ENCODE results near the gene RAB30.
"Not testable (repeated sequence)": the region's sequence is repeated elsewhere in the genome, so short reads cannot be mapped to it uniquely, and the experiment has no call there.

The RAB30 gene

DNA sequence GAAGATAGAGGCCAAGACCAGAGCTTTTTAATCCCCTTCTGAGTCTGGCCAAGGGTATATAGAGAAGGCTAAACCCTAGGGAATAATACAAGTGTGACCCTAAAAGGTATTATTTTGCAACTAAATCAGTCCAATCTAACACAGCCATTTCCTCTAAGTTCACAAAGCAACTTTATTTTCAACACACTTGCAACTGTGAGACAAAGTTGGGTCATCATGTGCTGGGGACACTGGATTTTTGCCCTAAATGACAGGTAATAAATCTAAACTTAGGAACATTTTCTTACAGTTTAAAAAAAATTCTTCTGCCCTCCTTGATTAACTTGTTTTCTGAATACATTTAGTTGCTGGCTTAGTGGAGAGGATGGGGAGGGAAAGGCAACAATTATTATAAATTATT lies 91.9 kb downstream of the RAB30 start:
- no peak for DNase-seq

DNA sequence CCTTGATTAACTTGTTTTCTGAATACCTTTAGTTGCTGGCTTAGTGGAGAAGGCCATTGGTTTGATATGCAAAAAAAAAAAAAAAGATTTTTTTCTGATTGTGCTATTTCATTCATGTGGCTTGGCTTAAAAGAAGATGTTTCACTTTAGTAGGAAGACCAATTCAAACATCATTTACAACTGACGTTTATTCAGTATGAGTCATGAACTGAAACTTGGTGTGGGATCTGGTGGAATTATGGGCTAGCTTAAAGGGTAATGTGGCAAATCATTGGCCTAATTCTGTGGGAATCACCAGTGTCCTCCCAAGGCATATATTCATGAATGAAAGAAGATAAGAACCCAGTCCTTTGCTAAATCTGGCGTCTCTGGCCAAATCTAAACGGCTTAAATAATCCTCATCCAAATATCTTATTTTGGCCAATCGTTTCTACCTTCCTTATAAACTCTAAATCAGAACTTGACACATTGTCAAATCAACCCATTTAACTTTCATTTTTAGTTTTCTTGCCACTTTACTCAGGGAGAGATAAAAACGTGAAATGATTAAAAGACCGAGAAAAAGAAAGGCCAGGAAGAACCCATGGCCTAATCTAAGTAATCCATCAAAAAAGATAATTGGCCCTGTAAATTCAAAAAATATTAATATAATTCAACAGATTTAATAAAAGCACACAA lies 93.1 kb downstream of the RAB30 start:
- no peak for DNase-seq

DNA sequence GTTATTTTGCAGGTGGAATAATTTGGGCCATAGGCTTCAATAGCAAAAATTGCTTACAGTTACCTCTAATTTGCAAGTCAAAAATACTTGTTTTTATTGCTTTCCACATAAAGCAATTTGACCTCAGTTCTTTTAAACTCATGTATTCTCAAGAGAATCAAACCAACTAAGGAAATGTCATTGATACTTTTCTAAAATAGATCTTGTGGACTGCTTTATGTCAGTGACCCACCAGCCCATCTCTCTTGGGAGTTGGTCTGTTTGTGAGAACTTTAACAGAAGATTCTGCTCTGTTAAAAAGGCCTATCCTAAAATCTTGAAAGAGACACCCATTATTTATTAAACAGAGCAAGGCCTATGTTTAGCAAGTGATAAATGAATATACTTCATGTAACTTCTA lies 94.9 kb downstream of the RAB30 start:
- DNase-seq: no peak

DNA sequence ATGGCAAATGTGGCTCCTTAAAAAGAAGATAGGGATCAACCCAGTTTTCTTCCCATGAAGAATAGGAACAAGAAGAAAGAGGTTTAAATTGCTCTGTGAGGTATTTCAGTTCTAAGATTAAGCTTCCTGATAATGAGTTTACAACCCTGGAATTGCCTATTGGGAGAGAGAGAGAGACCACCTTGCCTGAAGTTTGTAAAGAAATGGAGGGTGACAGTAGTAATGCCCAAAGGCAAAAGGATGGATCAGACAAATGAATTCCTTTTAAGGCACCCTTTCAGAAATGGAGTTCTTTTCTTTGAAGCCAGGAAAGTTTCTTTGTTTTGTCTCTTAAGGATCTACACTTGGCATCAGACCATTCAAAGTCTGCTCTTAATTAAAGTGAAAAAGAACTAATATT lies 95.8 kb downstream of the RAB30 start:
- no peak for DNase-seq

DNA sequence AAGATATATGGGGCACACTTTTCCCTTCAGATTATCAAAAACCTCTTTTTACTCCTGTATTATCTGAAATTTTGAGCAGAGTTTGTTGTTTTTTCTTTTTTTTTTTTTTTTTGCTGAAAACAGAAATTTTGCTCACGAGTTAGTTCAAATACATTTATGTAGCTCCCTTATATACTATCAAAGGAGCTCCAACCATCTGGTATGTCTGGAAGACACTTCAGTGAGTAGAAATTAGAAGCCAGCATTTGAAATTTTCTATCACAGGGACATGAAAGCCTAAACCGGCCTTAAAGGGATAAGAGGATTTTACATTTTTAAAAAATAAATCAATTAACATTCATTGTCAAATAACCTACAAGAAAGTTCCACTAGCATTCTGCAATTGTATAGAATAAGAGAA lies 96.8 kb downstream of the RAB30 start:
- no peak for DNase-seq

DNA sequence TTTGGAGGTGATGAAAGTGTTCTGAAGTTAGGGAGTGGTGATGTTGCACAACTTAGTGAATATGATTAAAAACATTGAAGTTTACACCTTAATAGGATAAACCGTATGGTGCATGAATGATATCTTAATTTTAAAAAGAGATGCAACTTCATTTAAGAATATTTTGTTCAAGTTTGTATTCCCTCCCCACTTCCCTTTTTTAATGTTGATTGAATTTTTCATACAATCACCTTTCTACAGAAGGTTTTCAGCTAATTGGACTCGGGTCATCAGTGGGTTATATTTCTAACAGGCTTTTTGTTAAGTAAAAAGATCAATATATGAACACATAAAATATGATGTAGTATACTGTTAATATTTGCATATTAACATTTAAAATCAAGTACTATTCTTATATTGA lies 97.6 kb downstream of the RAB30 start:
- DNase-seq: no peak

DNA sequence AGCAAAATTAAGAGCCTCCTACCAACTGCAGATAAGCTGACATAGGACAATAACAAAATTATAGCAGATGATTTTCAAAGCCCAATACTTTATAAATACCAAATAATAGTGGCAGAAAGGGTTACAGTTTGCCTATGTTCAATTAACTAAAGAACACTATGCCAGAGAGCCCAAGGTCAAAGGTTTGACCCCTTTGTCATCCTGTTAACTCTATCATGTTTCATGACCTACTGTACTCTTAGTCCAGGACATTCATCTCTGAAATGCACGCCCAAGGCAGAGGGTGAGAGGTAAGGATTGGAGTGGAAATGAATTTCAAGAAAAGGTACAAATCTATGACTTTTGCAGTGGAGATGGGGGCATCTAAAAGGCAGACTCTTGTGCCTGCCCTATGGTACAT lies 99.6 kb downstream of the RAB30 start:
- no peak for DNase-seq

DNA sequence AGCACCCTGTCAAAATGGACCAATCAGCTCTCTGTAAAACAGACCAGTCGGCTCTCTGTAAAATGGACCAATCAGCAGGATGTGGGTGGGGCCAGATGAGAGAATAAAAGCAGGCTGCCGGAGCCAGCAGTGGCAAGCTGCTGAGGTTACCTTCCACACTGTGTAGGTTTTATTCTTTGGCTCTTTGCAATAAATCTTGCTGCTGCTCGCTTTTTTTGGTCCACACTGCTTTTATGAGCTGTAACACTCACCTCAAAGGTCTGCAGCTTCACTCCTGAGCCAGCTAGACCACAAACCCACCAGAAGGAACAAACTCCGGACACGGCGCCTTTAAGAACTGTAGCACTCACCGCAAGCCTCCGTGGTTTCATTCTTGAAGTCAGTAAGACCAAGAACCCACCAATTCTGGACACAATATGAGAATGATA lies 100.2 kb downstream of the RAB30 start:
- DNase-seq: not testable (repeated sequence)

DNA sequence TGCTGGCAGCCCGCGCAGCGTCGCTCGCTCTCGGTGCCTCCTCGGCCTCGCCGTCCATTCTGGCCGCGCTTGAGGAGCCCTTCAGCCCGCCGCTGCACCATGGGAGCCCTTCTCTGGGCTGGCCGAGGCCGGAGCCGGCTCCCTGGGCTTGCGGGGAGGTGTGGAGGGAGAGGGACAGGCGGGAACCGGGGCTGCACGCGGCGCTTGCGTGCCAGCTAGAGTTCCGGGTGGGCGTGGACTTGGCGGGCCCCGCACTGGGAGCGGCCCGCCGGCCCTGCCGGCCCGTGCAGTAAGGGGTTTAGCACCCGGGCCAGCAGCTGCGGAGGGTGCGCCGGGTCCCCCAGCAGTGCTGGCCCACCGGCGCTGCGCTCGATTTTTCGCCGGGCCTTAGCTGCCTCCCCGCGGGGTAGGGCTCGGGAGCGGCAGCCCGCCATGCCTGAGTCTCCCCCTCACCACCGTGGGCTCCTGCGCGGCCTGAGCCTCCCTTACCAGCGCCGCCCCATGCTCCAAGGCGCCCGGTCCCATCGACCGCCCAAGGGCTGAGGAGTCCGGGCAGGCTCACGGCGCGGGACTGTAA lies 101.1 kb downstream of the RAB30 start:
- DNase-seq: not testable (repeated sequence)

DNA sequence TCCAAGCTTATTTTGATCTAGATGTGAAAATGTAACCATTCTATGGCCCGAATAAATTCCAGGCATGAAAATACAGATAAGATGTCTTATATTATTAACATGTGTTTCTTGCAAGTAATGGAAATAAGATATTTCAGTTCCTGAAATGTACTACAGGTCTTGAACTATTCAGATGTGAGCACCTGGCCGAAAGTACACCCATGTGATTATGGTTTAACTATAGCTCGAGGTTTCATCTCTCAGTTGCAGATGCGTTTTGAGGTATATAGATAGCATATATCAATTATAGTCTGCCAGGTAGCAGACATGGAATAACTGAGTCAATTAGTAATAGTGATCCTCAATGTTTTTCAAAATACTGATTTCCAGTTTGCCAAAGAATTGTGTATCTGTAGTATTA lies 101.9 kb downstream of the RAB30 start:
- DNase-seq: no peak

DNA sequence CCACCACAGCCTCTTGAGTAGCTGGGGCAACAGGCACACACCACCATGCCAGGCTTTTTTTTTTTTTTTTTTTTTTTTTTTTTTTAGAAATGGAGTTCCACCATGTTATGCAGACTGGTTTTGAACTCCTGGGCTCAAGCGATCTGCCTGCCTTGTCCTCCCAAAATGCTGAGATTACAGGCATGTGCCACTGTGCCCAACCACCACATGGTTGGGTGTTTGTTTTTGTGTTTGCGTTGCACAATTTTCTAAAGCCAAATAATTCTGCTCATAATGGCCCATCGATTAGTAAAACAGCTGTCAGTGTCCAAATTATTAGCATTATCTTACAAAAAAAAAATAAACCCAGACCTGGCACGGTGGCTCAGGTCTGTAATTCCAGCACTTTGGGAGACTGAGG lies 104.3 kb downstream of the RAB30 start:
- no peak for DNase-seq

DNA sequence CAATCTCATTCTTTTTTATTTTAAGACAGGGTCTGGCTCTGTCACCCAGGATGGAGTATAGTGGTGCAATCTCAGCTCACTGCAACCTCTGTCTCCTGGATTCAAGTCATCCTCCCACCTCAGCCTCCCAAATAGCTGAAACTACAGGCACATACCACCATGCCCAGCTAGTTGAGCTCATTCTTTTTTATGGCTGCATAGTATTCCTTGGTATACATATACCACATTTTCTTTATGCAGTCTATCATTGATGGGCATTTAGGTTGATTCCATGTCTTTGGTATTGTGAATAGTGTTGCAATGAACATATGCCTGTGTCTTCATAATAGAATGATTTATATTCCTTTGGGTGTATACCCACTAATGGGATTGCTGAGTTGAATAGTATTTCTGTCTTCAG lies 109.7 kb downstream of the RAB30 start:
- DNase-seq: not testable (repeated sequence)

DNA sequence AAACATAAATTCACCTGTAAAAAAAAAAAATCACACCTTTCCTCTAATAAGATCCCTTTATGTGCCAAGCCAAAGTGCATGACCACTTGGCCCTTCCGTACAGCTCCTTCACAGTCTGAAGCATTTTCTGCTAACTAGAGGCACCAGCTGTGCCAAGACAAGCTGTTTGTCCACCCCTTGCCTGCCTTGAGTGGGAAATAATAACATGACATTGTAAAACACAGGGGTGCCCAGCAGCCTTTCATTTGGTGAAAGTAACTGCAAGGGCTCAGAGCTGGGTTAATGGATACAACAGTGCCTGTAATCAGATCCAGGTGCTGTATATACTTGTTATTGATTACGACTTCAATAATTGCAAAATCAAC lies 110.9 kb downstream of the RAB30 start:
- DNase-seq: no peak

DNA sequence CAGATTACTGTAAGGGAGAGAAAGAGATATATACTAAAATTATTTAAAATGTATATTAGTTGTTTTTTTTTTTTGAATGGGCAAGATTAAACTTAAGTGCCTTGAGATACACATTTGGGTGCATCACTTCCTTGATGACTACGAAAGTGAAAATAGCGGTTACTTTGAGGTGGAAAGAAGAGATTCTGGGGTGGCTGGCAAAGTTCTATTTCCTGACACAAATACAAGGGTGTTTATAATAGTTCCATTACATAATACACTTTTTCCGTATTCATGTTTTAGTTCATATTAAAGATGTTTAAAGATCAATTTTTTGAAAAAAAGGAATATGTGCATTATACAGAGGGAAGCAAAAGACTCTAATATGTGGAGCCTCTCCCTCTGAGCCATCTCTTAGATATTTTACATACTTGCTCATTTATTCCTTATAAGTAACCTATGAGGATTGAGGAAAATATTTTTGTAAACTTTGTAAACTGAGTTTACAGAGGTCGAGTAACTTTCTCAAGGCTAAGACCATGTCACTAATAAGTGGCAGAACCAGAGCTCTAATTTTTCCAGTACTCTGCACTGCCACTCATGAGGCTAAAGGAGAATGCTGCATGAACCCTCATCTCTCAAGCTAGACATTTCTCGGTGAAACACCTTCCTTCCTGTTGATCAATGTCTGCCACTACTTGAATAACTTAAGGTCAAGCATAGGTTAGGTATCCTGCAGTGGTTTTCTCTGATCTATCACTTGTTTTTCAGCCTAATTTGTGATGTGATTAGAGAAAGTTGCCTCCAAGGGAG lies 111.5 kb downstream of the RAB30 start:
- no peak for DNase-seq

DNA sequence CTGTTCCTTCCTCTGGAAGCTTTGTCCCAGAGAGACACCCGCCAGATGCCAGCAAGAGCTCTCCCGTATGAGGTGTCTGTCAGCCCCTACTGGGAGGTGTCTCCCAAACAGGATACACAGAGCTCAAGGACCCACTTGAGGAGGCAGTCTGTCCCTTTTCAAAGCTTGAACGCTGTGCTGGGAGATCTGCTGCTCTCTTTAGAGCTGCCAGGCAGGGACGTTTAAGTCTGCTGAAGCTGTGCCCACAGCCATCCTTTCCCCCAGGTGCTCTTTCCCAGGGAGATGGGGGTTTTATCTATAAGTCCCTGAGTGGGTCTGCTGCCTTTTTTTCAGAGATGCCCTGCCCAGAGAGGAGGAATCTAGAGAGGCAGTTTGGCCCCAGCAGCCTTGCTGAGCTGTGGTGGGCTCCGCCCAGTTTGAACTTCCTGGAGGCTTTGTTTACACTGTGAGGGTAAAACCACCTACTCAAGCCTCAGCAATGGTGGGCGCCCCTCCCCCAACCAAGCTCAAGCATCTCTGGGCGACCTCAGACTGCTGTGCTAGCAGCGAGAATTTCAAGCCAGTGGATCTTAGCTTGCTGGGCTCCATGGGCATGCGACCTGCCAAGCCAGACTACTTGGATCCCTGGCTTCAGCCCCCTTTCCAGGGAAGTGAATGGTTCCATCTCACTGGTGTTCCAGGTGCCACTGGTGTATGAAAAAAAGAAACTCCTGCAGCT lies 115.8 kb downstream of the RAB30 start:
- not testable (repeated sequence) for DNase-seq

DNA sequence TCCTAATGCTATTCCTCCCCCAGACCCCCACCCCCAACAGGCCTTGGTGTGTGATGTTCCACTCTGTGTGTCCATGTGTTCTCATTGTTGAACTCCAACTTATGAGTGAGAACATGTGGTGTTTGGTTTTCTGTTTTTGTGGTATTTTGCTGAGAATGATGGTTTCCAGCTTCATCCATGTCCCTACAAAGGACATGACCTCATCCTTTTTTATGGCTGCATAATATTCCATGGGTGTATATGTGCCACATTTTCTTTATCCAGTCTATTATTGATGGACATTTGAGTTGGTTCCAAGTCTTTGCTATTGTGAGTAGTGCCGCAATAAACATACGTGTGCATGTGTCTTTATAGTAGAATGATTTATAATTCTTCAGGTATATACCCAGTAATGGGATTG lies 121.2 kb downstream of the RAB30 start:
- DNase-seq: not testable (repeated sequence)

DNA sequence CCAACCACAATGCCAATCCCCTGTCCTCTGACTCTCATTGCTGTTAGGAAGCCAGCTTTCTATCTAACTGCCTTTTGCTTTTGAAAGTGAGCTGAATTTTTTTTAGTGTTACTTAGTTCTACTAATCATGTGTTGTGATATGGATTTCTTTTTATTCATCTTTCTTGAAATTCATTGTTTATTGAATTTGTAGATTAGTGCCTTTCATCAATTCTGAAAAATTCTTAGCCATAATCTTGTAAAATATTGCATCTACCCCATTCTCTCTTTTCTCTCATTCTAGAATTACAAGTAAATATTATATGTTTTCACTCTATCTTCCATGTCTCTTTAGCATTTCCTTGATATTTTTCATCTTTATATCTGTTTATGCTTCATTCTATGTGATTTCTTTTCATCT lies 122.3 kb downstream of the RAB30 start:
- no peak for DNase-seq

DNA sequence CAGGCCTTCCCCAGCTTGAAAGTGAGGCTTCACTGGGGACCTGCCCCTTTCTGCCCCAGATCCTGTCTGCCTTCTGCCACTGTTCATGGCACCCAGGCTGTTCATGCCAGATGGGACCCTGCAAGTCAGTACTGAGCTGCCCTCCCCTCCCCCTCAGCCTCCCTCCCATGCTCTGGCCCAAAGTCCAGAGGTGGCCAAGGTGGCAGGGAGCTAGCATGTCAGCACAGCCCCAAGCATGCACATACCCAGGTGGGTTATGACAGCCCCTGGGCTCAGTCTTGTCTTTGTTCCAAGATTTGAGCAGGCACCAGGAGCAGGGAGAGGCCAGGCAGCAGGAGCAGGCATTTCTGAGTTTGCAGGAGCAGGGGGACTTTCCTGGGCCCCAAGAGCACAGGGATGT lies 126.0 kb downstream of the RAB30 start:
- DNase-seq: no peak

DNA sequence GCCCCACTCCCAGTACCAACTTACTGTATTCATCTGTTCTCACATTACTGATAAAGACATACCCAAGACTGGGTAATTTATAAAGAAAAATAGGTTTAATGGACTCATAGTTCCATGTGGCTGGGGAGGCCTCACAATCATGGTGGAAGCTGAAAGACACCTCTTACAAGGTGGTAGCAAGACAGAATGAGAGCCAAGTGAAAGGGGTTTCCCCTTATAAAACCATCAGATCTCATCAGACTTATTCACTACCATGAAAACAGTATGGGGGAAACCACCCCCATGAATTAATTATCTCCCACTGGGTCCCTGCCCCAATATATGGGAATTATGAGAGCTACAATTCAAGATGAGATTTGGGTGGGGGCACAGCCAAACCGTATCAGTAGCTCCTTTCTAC lies 126.7 kb downstream of the RAB30 start:
- DNase-seq: not testable (repeated sequence)

DNA sequence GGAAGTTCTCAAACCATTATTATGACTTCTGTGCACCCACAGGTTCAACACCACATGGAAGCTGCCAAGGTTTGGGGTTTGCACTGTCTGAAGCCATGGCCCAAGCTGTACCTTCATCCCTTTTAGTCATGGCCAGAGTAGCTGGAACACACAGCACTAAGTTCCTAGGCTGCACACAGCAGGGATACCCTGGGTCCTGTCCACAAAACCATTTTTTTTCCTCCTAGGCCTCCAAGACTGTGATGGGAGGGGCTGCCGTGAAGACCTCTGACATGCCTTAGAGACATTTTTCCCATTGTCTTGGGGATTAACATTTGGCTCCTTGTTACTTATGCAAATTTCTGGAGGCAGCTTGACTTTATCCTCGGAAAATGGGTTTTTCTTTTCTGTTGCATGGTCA lies 127.5 kb downstream of the RAB30 start:
- DNase-seq: no peak

DNA sequence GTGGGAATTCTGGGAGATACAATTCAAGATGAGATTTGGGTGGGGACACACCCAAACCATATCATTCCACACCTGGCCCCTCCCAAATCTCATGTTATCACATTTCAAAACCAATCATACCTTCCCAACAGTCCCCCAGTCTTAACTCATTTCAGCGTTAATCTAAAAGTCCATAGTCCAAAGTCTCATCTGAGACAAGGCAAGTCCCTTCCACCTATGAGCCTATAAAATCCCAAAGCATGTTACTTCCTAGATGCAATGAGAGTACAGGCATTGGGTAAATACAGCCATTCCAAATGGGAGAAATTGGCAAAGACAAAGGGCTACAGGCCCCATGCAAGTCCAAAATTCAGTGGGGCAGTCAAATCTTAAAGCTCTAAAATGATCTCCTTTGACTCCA lies 128.3 kb downstream of the RAB30 start:
- DNase-seq: not testable (repeated sequence)

DNA sequence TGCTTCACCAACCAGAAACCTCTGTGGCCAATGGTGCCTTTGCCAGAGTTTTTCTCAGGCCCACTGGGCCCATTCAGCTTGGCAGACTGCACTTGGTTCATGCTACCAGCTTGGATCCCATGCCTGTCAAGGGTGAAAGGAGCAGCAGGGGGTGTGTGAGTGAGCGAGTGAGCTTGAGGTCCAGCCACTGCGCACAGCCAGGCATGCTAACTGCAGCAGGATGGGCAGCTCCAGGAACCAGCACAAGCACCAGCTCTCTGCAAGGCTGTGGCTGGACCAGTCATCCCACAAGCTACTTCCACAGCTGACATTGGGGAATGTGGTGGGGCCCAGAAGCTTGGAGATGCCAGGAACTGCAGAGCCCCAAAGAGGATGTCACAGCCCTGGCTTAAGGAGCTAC lies 129.3 kb downstream of the RAB30 start:
- no peak for DNase-seq

DNA sequence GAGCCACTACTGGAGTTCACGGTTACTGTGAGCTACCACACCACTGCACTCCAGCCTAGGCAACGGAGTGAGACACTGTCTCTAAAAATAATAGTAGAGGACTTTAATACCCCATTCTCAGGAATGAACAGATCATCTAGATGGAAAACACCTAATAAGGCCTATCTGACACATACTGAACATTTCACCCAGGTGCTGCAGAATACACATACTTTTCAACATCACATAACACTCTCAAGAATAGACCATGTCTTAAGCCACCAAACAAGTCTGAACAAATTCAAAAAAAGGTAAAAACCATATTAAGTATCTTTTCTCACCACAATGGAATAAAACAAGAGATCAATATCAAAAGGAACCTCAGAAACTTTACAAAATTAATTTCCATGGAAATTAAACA lies 132.2 kb downstream of the RAB30 start:
- no peak for DNase-seq

DNA sequence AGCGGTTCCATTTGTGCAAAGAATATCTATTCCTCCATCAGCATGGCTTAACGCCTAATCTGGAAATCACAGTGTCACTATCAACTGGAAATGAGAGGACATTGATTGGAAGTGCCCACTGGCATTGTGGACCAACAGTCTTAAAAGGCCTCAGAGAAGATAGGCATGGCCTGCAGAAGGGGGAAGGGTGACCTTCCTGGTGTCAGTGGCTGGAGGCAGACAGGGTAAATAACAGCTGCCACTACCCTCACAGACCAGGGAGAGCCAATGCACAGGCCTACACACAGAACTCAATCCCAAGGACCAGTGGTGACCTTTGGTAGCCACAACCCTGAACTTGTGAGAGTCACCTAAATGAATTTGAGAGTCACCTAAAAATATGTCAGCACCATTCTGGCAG lies 134.1 kb downstream of the RAB30 start:
- no peak for DNase-seq
